ENCODE results near the gene PRKCA. TPM values are rescaled to one million over a fixed set of nuclear protein-coding genes. Genes with fewer than 3 reads are reported as not detected.

Gene PRKCA
- total and polyA plus RNA-seq, 2 donors from 2014 or later: 8.0 to 50.8 TPM

DNA sequence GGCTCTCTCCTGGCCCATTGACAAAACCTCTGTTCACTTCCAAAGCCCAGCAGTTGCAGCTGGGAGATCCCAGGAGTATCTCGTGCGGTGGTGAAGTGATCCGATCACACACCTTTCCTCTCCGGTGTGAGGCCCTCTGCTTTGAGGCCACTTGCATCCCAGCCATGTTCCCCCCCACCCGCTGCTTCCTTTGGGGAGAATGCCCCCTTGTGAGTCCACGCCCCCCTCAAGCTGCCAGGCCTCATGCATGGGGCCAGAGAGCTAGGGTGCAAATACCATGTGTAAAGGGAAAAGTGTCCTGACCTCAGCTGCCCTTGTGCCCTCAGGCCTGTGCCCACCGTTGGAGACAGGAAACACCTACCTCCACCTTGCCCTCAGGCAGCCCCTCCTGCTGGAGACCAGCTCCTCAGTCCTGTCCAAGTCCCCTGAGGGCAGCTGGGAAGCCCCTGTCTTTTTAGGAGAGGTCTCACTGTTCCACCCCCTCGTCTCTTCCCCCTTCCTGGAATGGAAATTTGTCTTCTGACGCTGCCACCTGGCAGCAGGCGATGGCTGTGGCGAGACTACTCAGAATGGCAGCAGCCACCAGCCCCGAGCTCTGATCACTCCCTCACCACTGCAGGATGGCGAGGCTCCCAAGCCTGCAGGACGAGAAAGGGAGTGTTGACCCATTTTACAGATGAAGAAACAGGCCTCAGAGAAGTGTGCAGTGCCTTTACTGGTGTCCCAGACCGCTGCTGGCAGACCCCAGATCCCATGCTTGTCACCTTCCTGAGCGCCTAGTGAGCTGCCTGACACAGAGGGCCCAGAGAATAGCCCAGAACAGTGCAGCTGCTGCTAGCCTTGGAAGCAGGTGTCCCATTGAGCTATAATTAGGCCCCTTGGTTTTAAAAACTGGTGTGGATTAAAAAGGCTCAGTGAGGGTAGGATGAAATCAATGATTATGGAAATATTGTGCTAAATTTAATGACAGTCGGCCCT, 411.9 kb downstream of the PRKCA start:
- no peak for FAIRE-seq
- intact Hi-C loops (cut with DNase I): no loop called here
- Histone ChIP-seq H3K4me3 (ENCODE audit: low read length in 3 of 3) (no peak overlapping the region), H3K27ac (ENCODE audit: low read depth in 2 of 2, low read length in 2 of 2) (no peak overlapping the region), H3K9me3 (ENCODE audit: control insufficient read depth in 2 of 3, insufficient read depth in 1 of 3, low read length in 3 of 3) (no peaks in the 10 kb centered on the region), H3K4me1 (ENCODE audit: control insufficient read depth in 2 of 3, insufficient read depth in 2 of 3, low read depth in 1 of 3, low read length in 3 of 3) (no peaks in the 10 kb centered on the region), H3K9ac (ENCODE audit: low read length in 3 of 3) (no peak overlapping the region), H3K27me3 (ENCODE audit: control insufficient read depth, insufficient read depth, low read length) (no peaks in the 10 kb centered on the region), H3K36me3 (ENCODE audit: control insufficient read depth in 2 of 3, insufficient read depth in 3 of 3, low read length in 3 of 3) (peaks cover 0 to 4% (median 0%) of the 10 kb centered on the region in 3 donors)
- peak in 1 of 5 donors; percentile 36 for DNase-seq
- TF ChIP-seq, protein P1, sequence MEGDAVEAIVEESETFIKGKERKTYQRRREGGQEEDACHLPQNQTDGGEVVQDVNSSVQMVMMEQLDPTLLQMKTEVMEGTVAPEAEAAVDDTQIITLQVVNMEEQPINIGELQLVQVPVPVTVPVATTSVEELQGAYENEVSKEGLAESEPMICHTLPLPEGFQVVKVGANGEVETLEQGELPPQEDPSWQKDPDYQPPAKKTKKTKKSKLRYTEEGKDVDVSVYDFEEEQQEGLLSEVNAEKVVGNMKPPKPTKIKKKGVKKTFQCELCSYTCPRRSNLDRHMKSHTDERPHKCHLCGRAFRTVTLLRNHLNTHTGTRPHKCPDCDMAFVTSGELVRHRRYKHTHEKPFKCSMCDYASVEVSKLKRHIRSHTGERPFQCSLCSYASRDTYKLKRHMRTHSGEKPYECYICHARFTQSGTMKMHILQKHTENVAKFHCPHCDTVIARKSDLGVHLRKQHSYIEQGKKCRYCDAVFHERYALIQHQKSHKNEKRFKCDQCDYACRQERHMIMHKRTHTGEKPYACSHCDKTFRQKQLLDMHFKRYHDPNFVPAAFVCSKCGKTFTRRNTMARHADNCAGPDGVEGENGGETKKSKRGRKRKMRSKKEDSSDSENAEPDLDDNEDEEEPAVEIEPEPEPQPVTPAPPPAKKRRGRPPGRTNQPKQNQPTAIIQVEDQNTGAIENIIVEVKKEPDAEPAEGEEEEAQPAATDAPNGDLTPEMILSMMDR (IDR thresholded peaks at IDR 0.05; ENCODE audit: borderline replicate concordance, extremely low read depth, insufficient read depth): no peak

DNA sequence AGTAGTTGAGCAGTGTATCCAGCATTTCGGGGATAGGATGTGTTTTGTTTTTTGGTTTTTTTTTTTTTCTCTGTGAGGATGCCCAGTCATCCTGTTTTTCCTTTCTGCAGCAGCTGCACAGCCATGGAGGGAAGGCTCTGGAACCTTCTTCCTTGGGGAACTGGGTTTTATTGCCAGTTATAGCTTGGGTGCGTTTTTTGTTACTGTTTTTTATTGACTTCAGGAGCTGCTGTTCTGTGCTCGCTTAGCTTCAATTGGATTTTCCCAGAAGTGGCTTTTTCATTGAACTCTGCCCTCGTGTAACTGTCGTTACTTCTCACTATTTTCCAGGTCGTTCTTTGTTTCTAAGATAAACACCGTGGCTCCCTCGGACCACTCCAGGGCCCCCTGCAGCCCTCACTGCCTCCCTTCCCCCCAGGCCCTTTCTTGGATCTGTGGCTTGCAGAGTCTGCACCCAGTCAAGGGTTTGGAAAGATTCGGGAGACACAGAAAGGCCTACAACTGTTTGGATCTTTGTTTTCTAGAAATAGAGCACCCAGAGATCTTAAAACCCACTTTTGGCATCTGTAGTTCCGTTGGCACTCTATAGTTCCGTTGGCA, 412.8 kb downstream of the PRKCA start:
- Histone ChIP-seq H3K4me3 (ENCODE audit: low read length in 3 of 3) (no peak overlapping the region), H3K36me3 (ENCODE audit: control insufficient read depth in 2 of 3, insufficient read depth in 3 of 3, low read length in 3 of 3) (peaks cover 0 to 2% (median 0%) of the 10 kb centered on the region in 3 donors), H3K27me3 (ENCODE audit: control insufficient read depth, insufficient read depth, low read length) (no peaks in the 10 kb centered on the region), H3K4me1 (ENCODE audit: control insufficient read depth in 2 of 3, insufficient read depth in 2 of 3, low read depth in 1 of 3, low read length in 3 of 3) (no peaks in the 10 kb centered on the region), H3K9me3 (ENCODE audit: control insufficient read depth in 2 of 3, insufficient read depth in 1 of 3, low read length in 3 of 3) (no peaks in the 10 kb centered on the region), H3K9ac (ENCODE audit: low read length in 3 of 3) (no peak overlapping the region), H3K27ac (ENCODE audit: low read depth in 2 of 2, low read length in 2 of 2) (no peak overlapping the region)
- intact Hi-C loops (cut with DNase I): no loop called here
- TF ChIP-seq, protein P1 (IDR thresholded peaks at IDR 0.05; ENCODE audit: borderline replicate concordance, extremely low read depth, insufficient read depth): no peak
- DNase-seq (peak in 1 of 5 donors; percentile 34), FAIRE-seq (no peak)

DNA sequence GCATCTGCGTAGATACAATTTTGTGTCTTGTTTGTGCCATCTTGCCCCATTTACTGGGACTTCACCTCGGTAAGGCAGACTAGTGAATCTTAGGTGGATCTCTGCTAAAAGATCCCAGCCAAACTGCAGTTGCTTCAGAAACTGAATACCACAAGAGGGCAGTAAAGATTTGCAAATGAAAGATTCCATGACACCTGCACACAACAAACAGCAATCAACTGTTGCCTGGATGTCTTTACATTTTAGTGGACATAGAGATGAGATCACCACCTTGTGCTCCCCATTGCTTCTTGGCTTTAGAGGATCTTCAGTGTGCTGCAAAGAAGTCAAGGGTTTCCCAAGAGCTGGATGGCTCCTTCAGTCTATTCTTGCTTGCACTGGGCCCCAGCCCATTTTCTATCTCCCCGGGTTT, 413.3 kb downstream of the PRKCA start:
- Histone ChIP-seq H3K4me3 (ENCODE audit: low read length in 3 of 3) (no peak overlapping the region), H3K9ac (ENCODE audit: low read length in 3 of 3) (no peak overlapping the region), H3K27ac (ENCODE audit: low read depth in 2 of 2, low read length in 2 of 2) (no peak overlapping the region), H3K4me1 (ENCODE audit: control insufficient read depth in 2 of 3, insufficient read depth in 2 of 3, low read depth in 1 of 3, low read length in 3 of 3) (no peaks in the 10 kb centered on the region), H3K27me3 (ENCODE audit: control insufficient read depth, insufficient read depth, low read length) (no peaks in the 10 kb centered on the region), H3K36me3 (ENCODE audit: control insufficient read depth in 2 of 3, insufficient read depth in 3 of 3, low read length in 3 of 3) (no peaks in the 10 kb centered on the region), H3K9me3 (ENCODE audit: control insufficient read depth in 2 of 3, insufficient read depth in 1 of 3, low read length in 3 of 3) (no peaks in the 10 kb centered on the region)
- intact Hi-C loops (cut with DNase I): no loop called here
- TF ChIP-seq, protein P1 (IDR thresholded peaks at IDR 0.05; ENCODE audit: borderline replicate concordance, extremely low read depth, insufficient read depth): peak; percentile 61
- DNase-seq: peak in 4 of 5 donors; percentile 42 to 85 (median 64)
- no peak for FAIRE-seq
